ENCODE measurements around the gene CHD1L.
"Not testable (repeated sequence)": the region's sequence is repeated elsewhere in the genome, so short reads cannot be mapped to it uniquely, and the experiment has no call there.

Gene CHD1L

GRCh38 chr1:147242449-147243227 lies at the start of gene CHD1L:
Gene CHD1L (plus strand): TSS chr1:147242684. CDS start chr1:147242704, 20 bp downstream.
- DNase-seq, result peak; percentile 83

DNA sequence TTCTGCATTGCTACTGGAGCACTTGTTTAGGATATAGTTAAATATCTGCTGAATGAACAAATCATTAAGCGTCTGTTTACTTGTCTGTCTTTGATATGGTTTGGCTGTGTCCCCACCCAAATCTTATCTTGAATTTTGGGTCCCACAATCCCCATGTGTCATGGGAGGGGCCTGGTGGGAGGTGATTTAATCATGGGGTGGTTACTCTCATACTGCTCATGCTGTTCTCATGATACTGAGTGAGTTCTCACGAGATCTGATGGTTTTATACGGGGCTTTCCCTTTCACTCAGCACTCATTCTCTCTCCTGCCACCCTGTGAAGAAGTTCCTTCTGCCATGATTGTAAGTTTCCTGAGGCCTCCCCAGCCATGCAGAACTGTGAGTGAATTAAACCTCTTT lies 45.2 kb upstream of the CHD1L start:
- not testable (repeated sequence) for DNase-seq

DNA sequence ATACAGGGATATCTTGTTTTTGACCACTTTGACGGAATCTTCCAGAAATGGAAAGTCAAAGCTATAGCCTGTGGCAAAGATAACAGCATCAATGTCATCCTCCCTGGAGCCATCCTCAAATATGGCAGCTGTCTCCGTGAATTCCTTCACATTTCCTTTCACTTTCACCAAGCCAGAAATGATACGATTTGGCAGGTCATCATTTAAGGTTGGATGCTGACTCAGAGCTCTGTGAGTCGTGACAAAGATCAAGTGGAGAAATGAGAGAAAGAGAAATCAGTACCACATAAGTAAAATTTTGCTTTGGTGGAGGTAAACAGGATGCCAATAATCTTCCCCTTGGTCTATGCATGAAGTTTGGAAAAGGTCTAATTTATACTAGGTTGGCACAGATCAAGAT lies 41.2 kb upstream of the CHD1L start:
- DNase-seq, result no peak

DNA sequence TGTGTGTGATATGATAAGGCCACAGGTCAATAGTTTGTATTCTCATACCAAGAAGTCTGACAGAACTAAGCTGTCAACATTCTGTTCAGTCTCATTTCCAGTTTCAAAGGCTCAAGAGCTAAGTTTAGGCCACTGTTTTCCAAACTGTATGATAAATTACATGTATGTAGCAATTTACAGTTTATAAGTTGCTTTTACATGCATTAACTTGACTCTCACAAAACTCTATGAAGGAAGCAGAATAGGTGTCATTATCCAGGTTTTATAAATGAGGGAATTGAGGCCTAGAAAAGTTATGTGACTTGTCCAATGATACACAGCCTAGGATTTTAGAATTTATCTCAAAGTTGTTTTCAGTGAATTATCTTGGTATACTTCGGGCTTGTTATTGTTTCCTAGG lies 40.7 kb upstream of the CHD1L start:
- DNase-seq, result no peak

DNA sequence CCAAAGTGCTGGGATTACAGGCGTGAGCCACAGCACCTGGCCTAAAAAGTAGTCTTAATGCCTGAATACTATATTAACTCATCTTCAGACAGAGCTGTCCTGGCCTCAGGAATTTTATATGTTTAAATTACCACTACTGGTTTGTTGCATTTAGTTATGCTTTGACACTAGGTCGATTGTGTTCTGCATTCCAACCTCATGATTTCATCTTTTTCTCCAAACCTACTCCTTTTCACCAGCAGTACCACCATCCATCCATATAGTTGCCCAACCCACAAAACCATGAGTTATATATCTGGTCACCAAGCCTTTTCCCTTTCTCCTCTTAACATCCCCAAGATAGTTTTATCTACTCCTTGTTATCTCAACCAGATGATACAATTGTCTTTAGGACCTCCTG lies 39.9 kb upstream of the CHD1L start:
- DNase-seq, result no peak

- DNase-seq, result no peak
These were observed 38.4 kb upstream of the CHD1L start for GRCh38 chr1:147204080-147204479.

DNA sequence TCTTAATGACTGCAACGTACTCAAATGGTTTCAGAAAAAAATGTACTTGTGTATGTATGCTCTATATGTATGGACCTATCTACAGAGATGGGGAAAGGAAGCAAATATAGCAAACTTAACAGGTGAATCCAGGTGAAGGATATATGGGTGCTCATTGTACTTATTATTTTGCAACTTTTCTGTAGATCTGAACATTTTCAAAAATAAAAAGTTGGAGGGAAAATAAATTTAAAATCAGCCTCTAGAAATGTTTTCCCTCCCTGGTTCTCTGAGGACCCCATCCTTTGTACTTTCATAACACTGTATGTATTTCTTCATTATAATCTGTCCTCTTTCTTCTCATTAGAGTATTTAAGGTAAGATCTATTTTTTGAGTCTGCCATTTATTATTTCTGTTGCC lies 35.3 kb upstream of the CHD1L start:
- DNase-seq, result no peak

GRCh38 chr1:147208619-147209018 lies 33.9 kb upstream of the CHD1L start:
- DNase-seq, result no peak

DNA sequence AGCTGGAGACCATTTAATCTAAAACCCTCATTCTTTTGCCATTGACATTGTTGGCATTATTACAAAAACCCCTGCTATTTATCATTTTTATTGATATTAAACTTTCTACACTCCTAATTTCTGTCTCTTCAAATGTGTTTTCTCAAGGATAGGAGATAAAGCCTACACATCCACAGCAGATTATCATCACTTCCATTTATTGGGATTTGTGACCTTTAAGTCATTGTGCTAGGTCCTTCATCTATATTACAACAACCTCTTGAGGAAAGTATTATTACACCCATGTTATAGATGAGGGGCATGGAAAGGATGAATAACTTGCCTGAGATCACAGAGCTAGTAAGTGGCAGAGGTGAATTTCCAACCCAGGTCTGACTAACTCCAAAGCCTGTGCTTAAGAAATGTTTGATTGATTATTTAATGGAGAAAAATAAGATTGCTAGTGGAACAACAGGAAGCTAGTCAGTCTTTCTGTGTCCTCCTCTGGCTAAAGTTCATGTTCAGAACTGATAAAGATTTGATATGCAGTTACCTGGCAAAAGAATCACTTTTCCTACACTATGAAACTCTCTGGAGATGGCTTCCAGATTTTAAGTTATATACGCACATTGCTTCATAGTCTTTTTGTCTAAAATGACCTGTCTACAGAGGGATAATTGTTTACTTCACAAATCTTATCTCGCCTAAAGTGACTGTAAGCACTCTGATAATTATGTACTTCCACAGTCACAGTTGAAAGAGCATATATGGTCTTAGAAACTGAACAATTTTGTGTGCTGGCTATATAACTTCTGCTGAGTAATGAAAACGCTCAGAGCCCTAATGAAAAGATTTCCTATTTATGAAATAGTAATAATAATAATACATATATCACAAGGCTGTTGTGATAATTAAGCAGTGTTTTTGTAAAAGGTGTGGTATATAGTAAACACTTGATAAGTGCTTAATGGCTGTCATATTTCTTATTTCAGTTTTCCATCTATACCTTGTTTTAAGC lies 32.4 kb upstream of the CHD1L start:
- no peak for DNase-seq

- no peak for DNase-seq
These were observed 31.5 kb upstream of the CHD1L start for GRCh38 chr1:147210987-147211386.

DNA sequence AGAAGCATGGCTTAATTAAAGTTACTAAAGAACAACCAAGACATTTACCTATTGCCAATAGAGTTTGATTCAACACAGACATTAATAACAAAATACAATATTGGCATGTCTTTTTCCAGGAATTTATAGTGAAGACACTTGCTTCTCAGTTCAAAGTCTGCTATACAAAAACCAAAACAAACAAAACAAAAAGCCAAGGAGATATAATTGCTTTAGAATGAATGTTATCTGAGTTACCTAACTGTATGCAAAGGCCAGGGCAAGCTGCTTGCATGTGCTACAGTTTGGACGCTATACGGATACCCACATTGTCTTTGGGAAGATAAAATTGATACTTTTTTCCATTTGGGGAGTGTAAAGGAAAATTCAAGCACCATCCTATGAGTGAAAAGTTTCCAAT lies 30.9 kb upstream of the CHD1L start:
- DNase-seq, result no peak

- no peak for DNase-seq
These were observed 29.2 kb upstream of the CHD1L start for GRCh38 chr1:147213271-147213670.

GRCh38 chr1:147214325-147214724 lies 28.2 kb upstream of the CHD1L start:
- no peak for DNase-seq

- DNase-seq, result no peak
These were observed 27.5 kb upstream of the CHD1L start for GRCh38 chr1:147214842-147215539.

- DNase-seq, result no peak
These were observed 27.0 kb upstream of the CHD1L start for GRCh38 chr1:147215540-147215916.

- no peak for DNase-seq
These were observed 26.4 kb upstream of the CHD1L start for GRCh38 chr1:147216124-147216523.

GRCh38 chr1:147217141-147217540 lies 25.3 kb upstream of the CHD1L start:
- DNase-seq, result no peak

DNA sequence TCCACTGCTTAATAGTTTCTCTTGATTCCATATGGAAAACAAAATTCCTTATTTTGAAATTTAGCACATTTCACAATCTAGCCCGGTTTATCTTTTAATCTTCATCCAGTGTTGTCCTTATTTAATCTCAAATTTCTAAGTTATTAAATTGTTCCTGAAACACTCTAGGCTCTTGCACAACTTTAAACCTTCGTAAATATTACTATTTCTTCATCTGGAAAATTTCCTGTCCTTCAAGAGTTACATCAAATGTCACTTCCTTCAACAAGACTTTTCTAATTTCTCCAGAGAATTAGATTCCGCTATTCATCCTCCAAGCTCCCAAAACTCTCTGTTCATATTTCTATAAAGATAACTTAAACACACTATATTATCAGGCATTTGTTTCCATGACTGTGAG lies 23.9 kb upstream of the CHD1L start:
- DNase-seq, result no peak

- DNase-seq, result no peak
These were observed 18.5 kb upstream of the CHD1L start for GRCh38 chr1:147223740-147224615.

GRCh38 chr1:147225193-147225730 lies 17.2 kb upstream of the CHD1L start, which contains the start of gene FMO5:
Gene FMO5 (minus strand): TSS chr1:147225339. CDS start chr1:147225029, 310 bp downstream.
- no peak for DNase-seq

- DNase-seq, result not testable (repeated sequence)
These were observed 11.5 kb upstream of the CHD1L start for GRCh38 chr1:147231032-147231431.

GRCh38 chr1:147233903-147234302 lies 8.6 kb upstream of the CHD1L start:
- not testable (repeated sequence) for DNase-seq

All from NCI-H2081 treated with DMSO at 0.1 percent for 48 hours (cell line).